ENCODE results near the gene ZNF865. TPM values are rescaled to one million over a fixed set of nuclear protein-coding genes. Genes with fewer than 3 reads are reported as not detected.

ZNF865 gene
- total and polyA plus RNA-seq, 2 of the 8 experiments (the other 6 are each of a cell fraction or from before 2014, with no cell fraction given): 3.5 to 13.6 TPM

DNA sequence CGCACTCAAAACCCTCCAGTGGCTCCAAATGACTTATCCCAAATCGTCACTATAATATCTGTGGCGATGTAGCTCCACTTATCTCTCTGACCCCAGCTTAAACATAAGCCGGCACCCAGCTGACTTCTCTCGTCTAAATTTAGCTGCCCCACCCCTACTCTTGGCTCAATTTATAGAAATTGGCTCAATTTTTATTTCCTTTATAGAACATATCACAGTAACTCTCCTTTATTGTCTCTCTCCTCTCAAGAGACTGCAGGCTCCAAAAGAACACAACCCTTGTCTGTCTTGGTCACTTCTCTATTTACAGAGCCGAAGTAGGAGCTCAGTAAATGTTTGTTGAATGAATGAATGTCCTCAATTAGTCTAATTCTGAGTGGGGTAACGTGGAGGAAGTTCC, 18.1 kb downstream of the ZNF865 start (continued):
- TF ChIP-seq POLR2AphosphoS5 (IDR thresholded peaks at IDR 0.05; ENCODE audit: low read depth, low read length): no peak
- no peak for TF ChIP-seq GTF2F1 (IDR thresholded peaks at IDR 0.05; ENCODE audit: borderline replicate concordance, low read depth, low read length)
- TF ChIP-seq CHD2 (IDR thresholded peaks at IDR 0.05; ENCODE audit: low read length): no peak
- no peak for TF ChIP-seq JUND (IDR thresholded peaks at IDR 0.05; ENCODE audit: low read length)
- no peak for TF ChIP-seq SIN3A (conservative IDR thresholded peaks at IDR 0.05 in 1 of 2, IDR thresholded peaks at IDR 0.05 in 1 of 2; ENCODE audit: low read depth in 1 of 2, low read length in 2 of 2)

Data from H1 (cell line).